ENCODE measurements around the gene TRIM28. TPM values are rescaled to one million over a fixed set of nuclear protein-coding genes. Genes with fewer than 3 reads are reported as not detected.

TRIM28 gene
- polyA plus RNA-seq, 12 donors: 218 to 448 (median 333) TPM; not detected in 1

- DNase-seq: peak; percentile 99
Measured at GRCh38 chr19:58558623-58559274, 14.9 kb downstream of the TRIM28 start.

- peak; percentile 94 for DNase-seq
Measured at GRCh38 chr19:58559275-58560006, 15.6 kb downstream of the TRIM28 start.

- no peak for DNase-seq
Measured at GRCh38 chr19:58560007-58560887, 16.4 kb downstream of the TRIM28 start.

DNA sequence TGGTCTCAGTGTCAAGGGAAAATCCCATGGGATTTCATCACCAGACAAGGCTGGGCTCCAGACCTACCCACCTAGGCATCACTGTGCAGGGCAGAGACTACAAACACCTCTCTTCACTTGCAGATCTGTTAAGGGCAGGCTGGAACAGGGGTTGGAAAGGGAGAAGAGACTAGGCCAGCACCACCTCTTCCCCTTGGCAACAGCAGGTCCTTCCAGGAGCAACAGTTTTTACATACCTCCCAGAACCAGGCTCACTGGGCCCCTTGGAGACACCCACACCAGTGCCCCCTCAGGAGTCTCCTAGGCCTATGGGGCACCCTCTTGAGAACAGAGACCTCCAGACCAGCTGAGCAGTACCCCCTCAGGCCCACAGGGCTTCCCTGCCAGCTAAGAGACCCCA lies 17.1 kb downstream of the TRIM28 start:
- DNase-seq: no peak

DNA sequence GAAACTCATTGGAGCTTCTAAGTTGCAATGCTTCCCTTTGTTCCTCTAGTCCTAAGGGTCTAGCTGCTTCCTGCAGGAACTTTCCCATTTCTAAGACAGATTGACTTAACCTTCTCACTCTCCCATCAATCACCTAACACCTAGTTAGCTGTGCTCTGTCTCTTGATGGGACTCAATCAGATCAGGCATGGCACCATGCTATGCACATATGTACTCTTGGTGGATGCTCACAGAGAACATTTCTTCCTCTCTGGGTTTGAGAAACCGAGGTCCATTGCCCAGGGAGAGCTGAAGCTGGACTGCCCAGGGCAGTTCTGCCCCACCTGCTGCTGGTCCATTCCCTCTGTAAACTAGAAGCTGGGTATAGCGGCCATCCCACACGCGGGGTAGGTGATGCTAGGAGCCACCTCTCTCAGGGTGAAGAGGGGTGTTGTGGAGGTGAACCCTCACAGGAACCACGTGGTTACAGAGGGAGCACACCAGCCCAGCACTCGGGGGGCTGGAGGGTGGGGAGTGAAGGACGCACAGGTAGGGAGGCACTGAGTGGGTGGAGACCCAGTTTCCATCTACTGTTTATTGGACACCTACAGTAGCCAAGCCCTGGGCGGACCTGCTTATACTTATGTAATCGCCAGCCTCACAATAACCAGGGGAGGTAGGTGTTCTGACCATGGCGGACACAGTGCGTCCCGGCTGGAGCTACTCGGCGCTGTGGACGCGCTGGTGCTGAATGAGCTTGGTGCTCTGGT lies 17.7 kb downstream of the TRIM28 start:
- no peak for DNase-seq

- DNase-seq: no peak
Measured at GRCh38 chr19:58562122-58563033, 18.5 kb downstream of the TRIM28 start.

DNA sequence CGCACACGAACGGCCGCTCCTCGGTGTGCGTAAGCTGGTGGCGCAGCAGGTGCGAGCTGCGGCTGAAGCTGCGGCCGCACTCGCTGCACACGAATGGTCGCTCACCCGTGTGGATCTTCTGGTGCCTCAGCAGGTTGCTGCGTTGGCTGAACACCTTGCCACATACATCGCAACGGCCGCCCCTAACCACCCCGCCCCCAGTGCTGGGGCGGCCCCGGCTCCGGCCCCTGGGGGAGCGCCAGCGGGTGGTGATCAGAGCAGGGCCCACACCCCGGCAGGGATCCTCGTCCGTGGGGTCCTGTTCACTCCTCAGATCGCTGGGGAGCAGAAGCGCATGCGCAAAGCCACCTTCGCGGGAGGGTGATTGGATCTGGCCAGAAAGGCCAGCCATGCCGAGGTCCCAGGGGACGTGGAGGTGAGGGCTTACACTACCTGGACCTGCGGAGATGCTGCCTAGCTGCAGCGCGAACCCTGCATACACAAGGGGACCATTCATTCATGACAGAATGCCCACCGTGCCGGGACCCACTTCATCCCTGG lies 19.2 kb downstream of the TRIM28 start:
- no peak for DNase-seq

- DNase-seq: no peak
Measured at GRCh38 chr19:58563823-58564222, 20.0 kb downstream of the TRIM28 start.

DNA sequence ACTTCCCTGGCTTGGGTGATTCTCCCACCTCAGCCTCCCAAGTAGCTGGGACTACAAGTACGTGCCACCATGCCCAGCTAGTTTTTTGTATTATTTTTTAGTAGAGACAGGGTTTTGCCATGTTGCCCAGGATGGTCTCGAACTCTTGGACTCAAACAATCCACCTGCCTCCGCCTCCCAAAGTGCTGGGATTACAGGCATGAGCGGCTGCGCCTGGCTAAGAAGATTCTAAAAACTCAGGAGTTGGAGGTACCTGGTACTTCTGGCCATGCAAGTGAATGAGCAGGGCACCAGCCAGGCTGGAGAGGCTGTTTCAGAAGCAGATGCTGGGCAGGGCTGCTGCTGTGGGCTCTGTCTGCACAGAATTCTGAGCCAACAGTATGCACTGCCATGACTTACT lies 23.1 kb downstream of the TRIM28 start:
- no peak for DNase-seq

DNA sequence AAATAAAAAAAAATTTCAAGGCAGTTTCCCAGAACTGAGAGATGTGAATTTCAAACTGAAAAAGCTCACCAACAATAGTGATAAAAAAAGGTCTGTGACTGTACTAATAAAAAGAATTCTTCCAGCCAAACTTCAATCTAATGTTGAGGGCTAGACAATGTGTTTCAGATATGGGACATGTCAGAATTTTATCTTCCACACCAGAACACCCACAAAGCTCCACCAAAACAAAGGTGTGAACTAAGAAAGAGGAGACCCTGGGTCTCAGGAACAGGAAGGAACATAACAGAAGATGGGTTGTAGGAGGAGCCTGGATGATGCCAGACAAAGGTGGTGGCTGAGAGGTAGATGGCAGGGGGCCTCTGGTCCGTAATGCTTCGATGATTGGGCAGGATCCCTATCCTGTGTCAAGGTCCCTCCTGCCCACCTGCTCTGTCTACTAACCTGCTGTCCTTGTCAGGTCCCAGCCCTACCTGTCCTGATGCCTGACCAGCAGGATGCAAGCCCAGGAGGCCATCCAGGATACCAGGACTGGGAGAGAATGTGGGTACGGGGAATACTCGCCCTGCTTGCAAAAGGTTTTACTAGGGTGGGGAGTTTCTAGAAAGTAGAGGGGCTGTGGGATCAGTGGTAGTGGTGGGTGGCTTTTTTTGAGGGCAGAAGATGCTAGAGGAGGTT lies 24.7 kb downstream of the TRIM28 start:
- DNase-seq: no peak

DNA sequence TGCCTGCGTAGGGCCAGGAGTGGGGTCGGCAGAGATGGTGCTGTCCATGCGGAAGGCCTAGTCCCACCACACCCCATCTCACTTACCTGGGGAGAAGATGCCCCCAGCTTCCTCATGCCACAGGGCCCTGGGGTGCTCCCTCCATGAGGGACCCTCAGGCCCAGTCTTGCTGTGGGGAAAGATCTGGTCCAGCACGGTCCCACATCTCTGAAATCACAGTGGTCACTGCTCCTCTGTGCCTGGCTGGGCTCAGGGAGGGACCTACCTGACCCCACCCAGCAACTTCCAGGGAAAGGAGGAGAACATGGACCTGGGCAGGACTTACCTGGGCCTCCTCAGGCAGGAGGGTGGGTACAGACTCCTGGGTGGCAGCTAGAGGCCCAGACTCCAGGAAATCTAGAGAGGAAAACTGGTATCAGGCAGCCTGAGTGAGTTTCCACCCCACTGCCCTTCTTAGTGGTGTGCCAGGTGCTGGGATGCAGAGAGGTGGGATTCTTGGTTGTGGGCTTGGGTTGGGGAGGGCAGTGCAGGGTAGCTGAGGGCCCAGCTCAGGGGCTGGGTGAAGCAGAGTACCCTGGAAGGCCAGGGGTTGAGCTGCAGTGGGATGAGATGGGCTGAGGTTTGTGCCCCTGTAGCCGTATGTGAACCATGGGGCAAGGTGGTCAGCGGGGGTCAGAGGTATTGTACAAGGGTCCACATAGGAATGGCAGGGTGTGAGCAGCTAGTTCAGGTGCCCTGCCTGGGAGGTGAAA lies 25.5 kb downstream of the TRIM28 start:
- no peak for DNase-seq

- no peak for DNase-seq
Measured at GRCh38 chr19:58569943-58570670, 26.2 kb downstream of the TRIM28 start.

DNA sequence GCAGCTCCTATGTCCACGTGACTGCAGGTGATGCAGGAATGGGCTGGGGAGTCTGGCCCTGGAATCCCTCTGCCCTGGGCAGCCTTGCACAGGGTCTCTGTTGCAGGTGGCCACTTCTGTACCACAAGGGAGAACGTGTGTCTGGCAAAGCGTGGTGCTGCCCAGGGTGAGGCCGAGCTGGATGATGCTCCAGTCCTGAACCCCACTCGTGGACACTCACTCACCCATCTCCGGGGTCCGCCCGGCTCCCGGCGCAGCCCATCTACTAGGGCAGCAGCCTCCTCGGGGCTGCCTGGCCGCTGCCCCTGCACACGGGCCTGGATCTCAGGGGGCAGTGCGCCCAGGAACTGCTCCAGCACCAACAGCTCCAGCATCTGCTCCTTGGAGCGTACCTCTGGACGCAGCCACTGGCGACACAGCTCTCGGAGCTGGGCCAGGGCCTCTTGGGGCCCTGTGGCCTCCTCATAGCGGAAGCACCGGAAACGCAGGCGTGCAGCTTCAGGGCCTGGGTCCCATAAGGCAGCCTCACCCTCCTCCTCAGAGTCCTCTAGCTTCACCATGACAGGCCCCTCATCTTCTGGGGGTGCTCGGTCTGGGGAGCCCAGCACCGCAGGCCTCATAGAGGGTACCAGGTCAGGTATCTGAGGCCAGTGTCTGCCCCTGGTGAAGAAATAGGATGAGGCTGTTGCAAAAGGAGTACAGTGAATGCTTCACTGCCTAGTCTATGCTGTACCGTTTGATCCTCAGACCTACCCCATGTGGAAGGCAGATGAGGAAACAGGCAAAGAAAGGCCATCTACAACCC lies 27.1 kb downstream of the TRIM28 start:
- DNase-seq: no peak

DNA sequence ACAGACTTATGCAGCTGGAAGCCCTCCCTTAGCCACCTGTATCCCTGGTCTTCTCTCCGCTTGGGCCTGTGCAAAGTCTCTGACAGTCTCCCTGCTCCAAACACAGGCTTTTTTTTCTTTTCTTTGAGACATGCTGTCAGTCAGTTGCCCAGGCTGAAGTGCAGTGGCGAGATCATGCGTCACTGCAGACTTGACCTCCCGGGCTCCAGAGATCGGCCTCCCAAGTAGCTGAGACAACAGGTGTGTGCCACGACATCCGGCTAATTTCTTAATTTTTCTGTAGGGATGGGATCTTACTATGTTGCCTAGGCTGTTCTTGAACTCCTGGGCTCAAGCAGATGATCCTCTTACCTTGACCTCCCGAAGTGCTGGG lies 27.7 kb downstream of the TRIM28 start:
- no peak for DNase-seq

DNA sequence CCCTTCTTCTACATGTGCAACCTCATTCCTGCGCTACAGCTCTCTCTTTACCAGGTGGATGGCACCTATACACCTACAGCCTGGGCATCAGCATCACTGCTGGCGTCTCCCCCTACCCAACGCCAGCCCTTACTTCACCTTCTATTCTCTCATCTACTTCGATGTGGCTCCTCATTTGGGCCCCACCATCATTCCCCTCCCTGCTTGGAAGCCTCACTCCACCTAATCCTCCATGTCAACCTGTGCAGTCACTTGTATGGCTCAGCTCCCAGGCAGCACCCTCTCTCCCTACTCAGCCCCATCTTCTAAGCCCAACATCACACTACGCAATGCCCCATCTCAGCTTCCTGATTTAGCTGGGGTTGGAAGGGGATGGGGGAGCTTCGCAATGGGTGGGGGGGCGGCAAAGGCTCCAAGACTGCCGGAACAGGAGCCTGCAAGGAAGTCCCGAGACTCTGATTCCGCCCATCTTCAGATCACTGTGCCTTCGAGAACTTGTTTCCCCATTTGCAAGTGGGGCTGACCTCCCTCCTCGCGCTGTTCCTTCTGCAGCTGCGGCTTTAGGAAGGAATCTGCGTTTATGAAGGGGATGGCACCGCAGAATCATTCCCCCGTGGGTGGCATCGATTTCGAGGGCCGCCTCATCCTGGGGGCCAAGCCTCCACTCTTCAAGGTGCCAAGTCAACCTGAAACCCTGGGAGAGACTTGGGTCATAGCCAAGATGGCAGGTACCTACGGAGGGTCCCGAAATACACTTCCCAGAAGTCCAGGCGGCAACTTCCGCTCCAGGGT lies 28.4 kb downstream of the TRIM28 start:
- no peak for DNase-seq

- peak; percentile 99 for DNase-seq
Measured at GRCh38 chr19:58572818-58573657, 29.2 kb downstream of the TRIM28 start, which contains the start of gene MZF1. TSS of gene MZF1 (minus strand) at chr19:58573335. CDS start at chr19:58571389, 1,946 bp downstream.

All from muscle of arm (tissue), 12 donors.